GM12878 (cell line): Measurements from ENCODE around the gene PLEKHA1.

Experiments
- BRCA1 ChIP-seq: IDR thresholded peaks from 2 replicates; pipeline ENCODE4 v1.6.1; 2011; ENCODE audit warnings: low read depth, low read length, improper control_type of control experiment
- EP300 ChIP-seq, 2 experiments: fragments of 150-350 bp in 1 of 2; IDR thresholded peaks; 2 replicates each; pipeline ENCODE4 v1.6.1; 2011 to 2012; ENCODE audit warnings: low read depth in 2 of 2, low read length in 2 of 2, borderline replicate concordance in 1 of 2, improper control_type of control experiment in 1 of 2, inconsistent platforms in 1 of 2; ENCODE audit not compliant: control insufficient read depth in 1 of 2
- EZH2 ChIP-seq: IDR thresholded peaks from 2 replicates; pipeline ENCODE4 v1.6.1; 2012; ENCODE audit warnings: low read depth, mild to moderate bottlenecking, control low read depth, inconsistent platforms, low read length, borderline replicate concordance; ENCODE audit not compliant: control insufficient read depth
- SIX5 ChIP-seq: IDR thresholded peaks from 2 replicates; pipeline ENCODE4 v1.6.1; 2011; ENCODE audit warnings: mild to moderate bottlenecking, low read depth, low read length, moderate library complexity; ENCODE audit not compliant: severe bottlenecking
- TAF1 ChIP-seq: IDR thresholded peaks from 2 replicates; pipeline ENCODE4 v1.6.1; 2011; ENCODE audit warnings: mild to moderate bottlenecking, low read depth, low read length, borderline replicate concordance
- YY1 ChIP-seq: IDR thresholded peaks from 2 replicates; pipeline ENCODE4 v1.6.1; 2011; ENCODE audit warnings: low read depth, mild to moderate bottlenecking, low read length
- TF ChIP-seq, protein P1 (sequence below): IDR thresholded peaks from 2 replicates; pipeline ENCODE4 v1.6.1; 2012; ENCODE audit warnings: low read depth, low read length, improper control_type of control experiment
- TF ChIP-seq, protein P2 (sequence below), 3 experiments: IDR thresholded peaks in 2 of 3; conservative IDR thresholded peaks in 1 of 3; 2 replicates each; pipeline ENCODE4 v1.5.1; 2011; ENCODE audit warnings: low read depth in 3 of 3, low read length in 3 of 3, mild to moderate bottlenecking in 3 of 3, control low read depth in 2 of 3, moderate library complexity in 2 of 3, inconsistent platforms in 1 of 3, mixed read lengths in 1 of 3; ENCODE audit not compliant: control insufficient read depth in 2 of 3, insufficient read depth in 1 of 3; ENCODE audit errors: extremely low read depth in 1 of 3

DNA sequence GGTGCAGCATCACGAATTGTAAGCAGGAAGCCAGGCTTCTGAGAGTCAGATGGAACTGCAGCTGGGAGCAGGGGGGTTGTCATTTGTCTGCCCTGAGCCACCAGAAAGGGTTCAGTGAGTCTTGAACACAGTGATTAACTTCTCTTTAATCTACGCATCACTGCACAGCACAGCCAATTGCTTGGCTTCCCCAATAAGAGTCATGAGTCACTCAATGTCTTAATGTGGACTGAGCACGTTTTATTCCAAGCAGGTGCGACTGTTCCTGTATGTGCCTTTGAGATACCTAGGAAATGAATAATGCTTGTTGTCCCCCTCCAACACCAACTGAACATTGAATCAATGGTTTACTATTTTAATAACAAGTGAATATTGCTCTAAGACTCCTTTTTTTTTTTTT is 26.0 kb upstream of the PLEKHA1 start:
- TF ChIP-seq YY1 (no peak), SIX5 (no peak), TAF1 (no peak), EP300 (IDR thresholded peaks at IDR 0.05; ENCODE audit: borderline replicate concordance in 1 of 2, control insufficient read depth in 1 of 2, low read depth in 2 of 2, low read length in 2 of 2) (no peak), EZH2 (no peak), BRCA1 (no peak)
- TF ChIP-seq, protein P1, sequence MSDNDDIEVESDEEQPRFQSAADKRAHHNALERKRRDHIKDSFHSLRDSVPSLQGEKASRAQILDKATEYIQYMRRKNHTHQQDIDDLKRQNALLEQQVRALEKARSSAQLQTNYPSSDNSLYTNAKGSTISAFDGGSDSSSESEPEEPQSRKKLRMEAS = no peak
- TF ChIP-seq, protein P2, sequence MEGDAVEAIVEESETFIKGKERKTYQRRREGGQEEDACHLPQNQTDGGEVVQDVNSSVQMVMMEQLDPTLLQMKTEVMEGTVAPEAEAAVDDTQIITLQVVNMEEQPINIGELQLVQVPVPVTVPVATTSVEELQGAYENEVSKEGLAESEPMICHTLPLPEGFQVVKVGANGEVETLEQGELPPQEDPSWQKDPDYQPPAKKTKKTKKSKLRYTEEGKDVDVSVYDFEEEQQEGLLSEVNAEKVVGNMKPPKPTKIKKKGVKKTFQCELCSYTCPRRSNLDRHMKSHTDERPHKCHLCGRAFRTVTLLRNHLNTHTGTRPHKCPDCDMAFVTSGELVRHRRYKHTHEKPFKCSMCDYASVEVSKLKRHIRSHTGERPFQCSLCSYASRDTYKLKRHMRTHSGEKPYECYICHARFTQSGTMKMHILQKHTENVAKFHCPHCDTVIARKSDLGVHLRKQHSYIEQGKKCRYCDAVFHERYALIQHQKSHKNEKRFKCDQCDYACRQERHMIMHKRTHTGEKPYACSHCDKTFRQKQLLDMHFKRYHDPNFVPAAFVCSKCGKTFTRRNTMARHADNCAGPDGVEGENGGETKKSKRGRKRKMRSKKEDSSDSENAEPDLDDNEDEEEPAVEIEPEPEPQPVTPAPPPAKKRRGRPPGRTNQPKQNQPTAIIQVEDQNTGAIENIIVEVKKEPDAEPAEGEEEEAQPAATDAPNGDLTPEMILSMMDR (IDR thresholded peaks at IDR 0.05 in 2 of 3, conservative IDR thresholded peaks at IDR 0.05 in 1 of 3; ENCODE audit: control insufficient read depth in 2 of 3, extremely low read depth in 1 of 3, insufficient read depth in 1 of 3, low read depth in 3 of 3, low read length in 3 of 3) = no peak
